ENCODE results near the gene MTERF4.

MTERF4 gene

GRCh38 chr2:241082341-241083090 lies 19.6 kb downstream of the MTERF4 start:
- no peak for TF ChIP-seq PPARA (CRISPR knock-in tag; IDR thresholded peaks at IDR 0.05; ENCODE audit: borderline replicate concordance)
- no peak for TF ChIP-seq SNAI2 (CRISPR knock-in tag; IDR thresholded peaks at IDR 0.05)
- no peak for TF ChIP-seq TOX (CRISPR knock-in tag; IDR thresholded peaks at IDR 0.05; ENCODE audit: borderline replicate concordance)
- ATAC-seq: no peak

DNA sequence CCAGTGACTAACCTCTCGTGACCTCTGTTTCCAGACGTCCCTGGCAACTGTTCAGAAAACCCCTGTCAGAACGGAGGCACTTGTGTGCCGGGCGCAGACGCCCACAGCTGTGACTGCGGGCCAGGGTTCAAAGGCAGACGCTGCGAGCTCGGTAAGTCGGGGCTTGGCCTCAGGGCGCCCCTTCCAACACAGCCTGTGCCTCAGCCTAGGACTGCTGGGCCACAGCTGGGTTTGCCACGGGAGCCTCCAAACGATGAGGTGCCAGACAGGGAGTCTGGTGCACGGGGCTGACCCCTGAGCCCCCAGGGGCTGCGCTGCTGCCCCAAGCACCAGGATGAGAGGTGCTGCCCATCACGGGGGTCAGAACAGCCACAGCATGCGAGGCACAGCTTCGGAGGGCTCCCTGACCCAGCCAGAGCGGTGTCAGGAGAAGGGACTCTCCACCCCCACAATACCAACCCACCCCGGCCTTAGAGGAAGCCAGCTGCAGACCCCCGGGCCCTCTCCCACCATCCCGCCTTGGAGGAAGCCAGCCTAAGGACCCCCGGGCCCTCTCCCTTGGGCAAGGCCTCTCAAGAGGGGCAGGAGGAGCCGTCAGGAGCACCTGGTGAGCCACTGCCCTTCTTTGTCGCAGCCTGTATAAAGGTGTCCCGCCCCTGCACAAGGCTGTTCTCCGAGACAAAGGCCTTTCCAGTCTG lies 20.3 kb downstream of the MTERF4 start:
- peak; percentile 7; the same call in 1 of the 3 replicates for ATAC-seq
- TF ChIP-seq PPARA (CRISPR knock-in tag; IDR thresholded peaks at IDR 0.05; ENCODE audit: borderline replicate concordance) (no peak), ZFP30 (CRISPR knock-in tag; IDR thresholded peaks at IDR 0.05) (no peak), ISL1 (CRISPR knock-in tag; IDR thresholded peaks at IDR 0.05) (no peak), ESRRG (CRISPR knock-in tag; IDR thresholded peaks at IDR 0.05) (no peak), ZNF70 (CRISPR knock-in tag; IDR thresholded peaks at IDR 0.05) (no peak), OSR1 (CRISPR knock-in tag; IDR thresholded peaks at IDR 0.05) (no peak), GLIS3 (CRISPR knock-in tag; IDR thresholded peaks at IDR 0.05) (no peak)
- TF ChIP-seq, protein P1, sequence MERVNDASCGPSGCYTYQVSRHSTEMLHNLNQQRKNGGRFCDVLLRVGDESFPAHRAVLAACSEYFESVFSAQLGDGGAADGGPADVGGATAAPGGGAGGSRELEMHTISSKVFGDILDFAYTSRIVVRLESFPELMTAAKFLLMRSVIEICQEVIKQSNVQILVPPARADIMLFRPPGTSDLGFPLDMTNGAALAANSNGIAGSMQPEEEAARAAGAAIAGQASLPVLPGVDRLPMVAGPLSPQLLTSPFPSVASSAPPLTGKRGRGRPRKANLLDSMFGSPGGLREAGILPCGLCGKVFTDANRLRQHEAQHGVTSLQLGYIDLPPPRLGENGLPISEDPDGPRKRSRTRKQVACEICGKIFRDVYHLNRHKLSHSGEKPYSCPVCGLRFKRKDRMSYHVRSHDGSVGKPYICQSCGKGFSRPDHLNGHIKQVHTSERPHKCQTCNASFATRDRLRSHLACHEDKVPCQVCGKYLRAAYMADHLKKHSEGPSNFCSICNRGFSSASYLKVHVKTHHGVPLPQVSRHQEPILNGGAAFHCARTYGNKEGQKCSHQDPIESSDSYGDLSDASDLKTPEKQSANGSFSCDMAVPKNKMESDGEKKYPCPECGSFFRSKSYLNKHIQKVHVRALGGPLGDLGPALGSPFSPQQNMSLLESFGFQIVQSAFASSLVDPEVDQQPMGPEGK (CRISPR knock-in tag; IDR thresholded peaks at IDR 0.05; ENCODE audit: borderline replicate concordance): no peak

DNA sequence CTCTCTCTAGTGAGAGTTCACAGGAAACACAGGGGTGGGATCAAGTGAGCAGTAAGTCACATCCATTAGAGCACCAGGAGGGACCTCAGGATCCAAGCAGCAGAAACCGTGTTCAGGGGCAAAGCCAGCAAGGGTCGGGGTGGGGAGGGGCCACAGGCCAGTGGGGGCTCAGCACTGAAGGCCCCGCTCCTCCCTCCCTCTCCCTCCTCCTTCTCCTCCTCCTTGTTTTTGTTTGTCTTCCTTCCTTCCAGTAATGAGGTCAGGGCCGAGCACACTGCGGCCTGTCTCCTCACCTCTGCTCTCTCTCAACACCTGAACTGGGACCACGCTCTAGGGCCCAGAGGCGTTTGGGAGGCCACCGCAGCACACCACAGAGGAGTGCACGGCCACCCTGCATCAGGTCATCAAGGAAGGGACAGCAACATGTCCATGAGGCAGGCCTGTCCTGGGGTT lies 20.9 kb downstream of the MTERF4 start:
- TF ChIP-seq, protein P2, sequence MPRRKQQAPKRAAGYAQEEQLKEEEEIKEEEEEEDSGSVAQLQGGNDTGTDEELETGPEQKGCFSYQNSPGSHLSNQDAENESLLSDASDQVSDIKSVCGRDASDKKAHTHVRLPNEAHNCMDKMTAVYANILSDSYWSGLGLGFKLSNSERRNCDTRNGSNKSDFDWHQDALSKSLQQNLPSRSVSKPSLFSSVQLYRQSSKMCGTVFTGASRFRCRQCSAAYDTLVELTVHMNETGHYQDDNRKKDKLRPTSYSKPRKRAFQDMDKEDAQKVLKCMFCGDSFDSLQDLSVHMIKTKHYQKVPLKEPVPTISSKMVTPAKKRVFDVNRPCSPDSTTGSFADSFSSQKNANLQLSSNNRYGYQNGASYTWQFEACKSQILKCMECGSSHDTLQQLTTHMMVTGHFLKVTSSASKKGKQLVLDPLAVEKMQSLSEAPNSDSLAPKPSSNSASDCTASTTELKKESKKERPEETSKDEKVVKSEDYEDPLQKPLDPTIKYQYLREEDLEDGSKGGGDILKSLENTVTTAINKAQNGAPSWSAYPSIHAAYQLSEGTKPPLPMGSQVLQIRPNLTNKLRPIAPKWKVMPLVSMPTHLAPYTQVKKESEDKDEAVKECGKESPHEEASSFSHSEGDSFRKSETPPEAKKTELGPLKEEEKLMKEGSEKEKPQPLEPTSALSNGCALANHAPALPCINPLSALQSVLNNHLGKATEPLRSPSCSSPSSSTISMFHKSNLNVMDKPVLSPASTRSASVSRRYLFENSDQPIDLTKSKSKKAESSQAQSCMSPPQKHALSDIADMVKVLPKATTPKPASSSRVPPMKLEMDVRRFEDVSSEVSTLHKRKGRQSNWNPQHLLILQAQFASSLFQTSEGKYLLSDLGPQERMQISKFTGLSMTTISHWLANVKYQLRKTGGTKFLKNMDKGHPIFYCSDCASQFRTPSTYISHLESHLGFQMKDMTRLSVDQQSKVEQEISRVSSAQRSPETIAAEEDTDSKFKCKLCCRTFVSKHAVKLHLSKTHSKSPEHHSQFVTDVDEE (CRISPR knock-in tag; IDR thresholded peaks at IDR 0.05): no peak
- TF ChIP-seq ZFP3 (CRISPR knock-in tag; IDR thresholded peaks at IDR 0.05): no peak
- TF ChIP-seq, protein P1 (CRISPR knock-in tag; IDR thresholded peaks at IDR 0.05; ENCODE audit: borderline replicate concordance): no peak
- no peak for TF ChIP-seq CREB5 (CRISPR knock-in tag; IDR thresholded peaks at IDR 0.05; ENCODE audit: low read depth)
- no peak for TF ChIP-seq ZFP30 (CRISPR knock-in tag; IDR thresholded peaks at IDR 0.05)
- no peak for TF ChIP-seq ARNTL (CRISPR knock-in tag; IDR thresholded peaks at IDR 0.05; ENCODE audit: borderline replicate concordance, low read depth)
- no peak for TF ChIP-seq ZNF70 (CRISPR knock-in tag; IDR thresholded peaks at IDR 0.05)
- TF ChIP-seq, protein P3, sequence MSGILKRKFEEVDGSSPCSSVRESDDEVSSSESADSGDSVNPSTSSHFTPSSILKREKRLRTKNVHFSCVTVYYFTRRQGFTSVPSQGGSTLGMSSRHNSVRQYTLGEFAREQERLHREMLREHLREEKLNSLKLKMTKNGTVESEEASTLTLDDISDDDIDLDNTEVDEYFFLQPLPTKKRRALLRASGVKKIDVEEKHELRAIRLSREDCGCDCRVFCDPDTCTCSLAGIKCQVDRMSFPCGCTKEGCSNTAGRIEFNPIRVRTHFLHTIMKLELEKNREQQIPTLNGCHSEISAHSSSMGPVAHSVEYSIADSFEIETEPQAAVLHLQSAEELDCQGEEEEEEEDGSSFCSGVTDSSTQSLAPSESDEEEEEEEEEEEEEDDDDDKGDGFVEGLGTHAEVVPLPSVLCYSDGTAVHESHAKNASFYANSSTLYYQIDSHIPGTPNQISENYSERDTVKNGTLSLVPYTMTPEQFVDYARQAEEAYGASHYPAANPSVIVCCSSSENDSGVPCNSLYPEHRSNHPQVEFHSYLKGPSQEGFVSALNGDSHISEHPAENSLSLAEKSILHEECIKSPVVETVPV (CRISPR knock-in tag; IDR thresholded peaks at IDR 0.05): no peak
- TF ChIP-seq SNAI2 (CRISPR knock-in tag; IDR thresholded peaks at IDR 0.05): no peak
- no peak for TF ChIP-seq GLIS3 (CRISPR knock-in tag; IDR thresholded peaks at IDR 0.05)
- TF ChIP-seq TCF4 (CRISPR knock-in tag; IDR thresholded peaks at IDR 0.05; ENCODE audit: borderline replicate concordance): no peak
- no peak for ATAC-seq
